GM12892 (cell line): ENCODE measurements around the gene KRTAP10-8.

ENCODE experiments used
- POLR2A ChIP-seq: IDR thresholded peaks from 2 replicates; pipeline ENCODE4 v1.6.1; 2011; ENCODE audit warnings: low read depth, low read length, control low read depth
- POLR2AphosphoS5 ChIP-seq: IDR thresholded peaks from 2 replicates; pipeline ENCODE4 v1.6.1; 2011; ENCODE audit warnings: low read depth, low read length, control low read depth
- TAF1 ChIP-seq: IDR thresholded peaks from 2 replicates; pipeline ENCODE4 v1.6.1; 2011; ENCODE audit warnings: low read depth, mild to moderate bottlenecking, control low read depth, low read length, borderline replicate concordance

DNA sequence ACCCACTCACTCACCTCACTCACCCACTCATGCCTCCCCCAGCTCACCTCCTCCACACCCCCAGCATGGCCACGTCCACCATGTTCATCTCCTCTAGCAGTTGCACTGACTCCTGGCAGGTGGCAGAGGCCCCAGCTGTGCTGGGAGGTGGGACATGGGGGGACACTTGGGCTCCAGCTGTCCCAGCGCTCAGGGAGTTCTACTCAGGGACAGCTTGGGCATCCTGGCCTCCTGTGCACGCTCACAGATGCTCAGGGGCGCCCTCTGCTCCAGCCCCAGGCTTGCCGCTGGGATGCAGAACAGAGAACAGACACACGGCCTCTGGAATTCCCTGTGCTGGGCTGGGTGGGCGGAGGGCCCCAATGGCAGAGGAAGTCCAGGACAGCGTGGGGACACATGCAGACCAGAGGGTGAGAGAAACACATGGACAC, 5.2 kb downstream of the KRTAP10-8 start:
- TF ChIP-seq POLR2AphosphoS5 (no peak), TAF1 (no peak), POLR2A (no peak)
